ENCODE measurements around the gene ETV3. TPM values are rescaled to one million over a fixed set of nuclear protein-coding genes. Genes with fewer than 3 reads are reported as not detected.

ETV3 gene
- total RNA-seq, 1 experiment from 2014 or later, result 13.8 TPM

- no peak for DNase-seq (ENCODE audit: extremely low read depth, low read depth)
Observed at GRCh38 chr1:157142201-157142600, 4.0 kb upstream of the ETV3 start.

GRCh38 chr1:157141212-157141855, 3.1 kb upstream of the ETV3 start:
- no peak for DNase-seq (ENCODE audit: extremely low read depth, low read depth)

- no peak for DNase-seq (ENCODE audit: extremely low read depth, low read depth)
Observed at GRCh38 chr1:157140063-157140588, 1.9 kb upstream of the ETV3 start.

- no peak for DNase-seq (ENCODE audit: extremely low read depth, low read depth)
Observed at GRCh38 chr1:157139052-157139715, 989 bp upstream of the ETV3 start.

GRCh38 chr1:157137408-157138219, 581 bp downstream of the ETV3 start:
- DNase-seq (ENCODE audit: extremely low read depth, low read depth), result no peak

- no peak for DNase-seq (ENCODE audit: extremely low read depth, low read depth)
Observed at GRCh38 chr1:157137046-157137407, 1.2 kb downstream of the ETV3 start.

GRCh38 chr1:157136133-157136532, 2.1 kb downstream of the ETV3 start:
- no peak for DNase-seq (ENCODE audit: extremely low read depth, low read depth)

GRCh38 chr1:157135646-157136045, 2.5 kb downstream of the ETV3 start:
- DNase-seq (ENCODE audit: extremely low read depth, low read depth), result no peak

- no peak for DNase-seq (ENCODE audit: extremely low read depth, low read depth)
Observed at GRCh38 chr1:157135070-157135469, 3.1 kb downstream of the ETV3 start.

GRCh38 chr1:157134442-157134841, 3.8 kb downstream of the ETV3 start:
- DNase-seq (ENCODE audit: extremely low read depth, low read depth), result no peak

GRCh38 chr1:157133426-157133825, 4.8 kb downstream of the ETV3 start:
- DNase-seq (ENCODE audit: extremely low read depth, low read depth), result no peak

GRCh38 chr1:157132616-157133167, 5.5 kb downstream of the ETV3 start:
- no peak for DNase-seq (ENCODE audit: extremely low read depth, low read depth)

GRCh38 chr1:157132111-157132510, 6.1 kb downstream of the ETV3 start:
- DNase-seq (ENCODE audit: extremely low read depth, low read depth), result no peak

- DNase-seq (ENCODE audit: extremely low read depth, low read depth), result no peak
Observed at GRCh38 chr1:157131281-157131680, 6.9 kb downstream of the ETV3 start.

GRCh38 chr1:157124855-157125254, 13.3 kb downstream of the ETV3 start:
- no peak for DNase-seq (ENCODE audit: extremely low read depth, low read depth)

GRCh38 chr1:157119448-157119847, 18.7 kb downstream of the ETV3 start:
- DNase-seq (ENCODE audit: extremely low read depth, low read depth), result no peak

GRCh38 chr1:157119008-157119407, 19.2 kb downstream of the ETV3 start:
- DNase-seq (ENCODE audit: extremely low read depth, low read depth), result no peak

- DNase-seq (ENCODE audit: extremely low read depth, low read depth), result no peak
Observed at GRCh38 chr1:157117527-157118057, 20.6 kb downstream of the ETV3 start.

GRCh38 chr1:157116737-157117103, 21.5 kb downstream of the ETV3 start:
- no peak for DNase-seq (ENCODE audit: extremely low read depth, low read depth)

- DNase-seq (ENCODE audit: extremely low read depth, low read depth), result no peak
Observed at GRCh38 chr1:157115851-157116736, 22.1 kb downstream of the ETV3 start.
